GM19468 (cell line): ENCODE data around the gene RASA2.
"Not testable (repeated sequence)": the region's sequence is repeated elsewhere in the genome, so short reads cannot be mapped to it uniquely, and the experiment has no call there.

Experiments used
- ATAC-seq: cut with Tn5 transposase; IDR thresholded peaks from one replicate; pipeline ENCODE4 v1.9.1; 2021; ENCODE audit warnings: mild to moderate bottlenecking, moderate library complexity, moderate number of reproducible peaks; ENCODE audit not compliant: unreplicated experiment; ENCODE audit errors: extremely low read depth

The RASA2 gene

GRCh38 chr3:141529717-141530414, 43.0 kb downstream of the RASA2 start:
- no peak for ATAC-seq

- no peak for ATAC-seq
Measured at GRCh38 chr3:141530415-141530768, 43.6 kb downstream of the RASA2 start.

- ATAC-seq, result no peak
Measured at GRCh38 chr3:141532609-141533008, 45.8 kb downstream of the RASA2 start.

- ATAC-seq, result not testable (repeated sequence)
Measured at GRCh38 chr3:141536017-141536416, 49.2 kb downstream of the RASA2 start.

GRCh38 chr3:141537856-141538255, 51.0 kb downstream of the RASA2 start:
- ATAC-seq, result no peak

GRCh38 chr3:141538568-141539240, 51.9 kb downstream of the RASA2 start:
- ATAC-seq, result no peak

- ATAC-seq, result no peak
Measured at GRCh38 chr3:141539431-141540187, 52.8 kb downstream of the RASA2 start.

GRCh38 chr3:141540531-141540930, 53.7 kb downstream of the RASA2 start:
- no peak for ATAC-seq

GRCh38 chr3:141542202-141542969, 55.6 kb downstream of the RASA2 start:
- ATAC-seq, result no peak

- ATAC-seq, result no peak
Measured at GRCh38 chr3:141542989-141543388, 56.2 kb downstream of the RASA2 start.

GRCh38 chr3:141544697-141545096, 57.9 kb downstream of the RASA2 start:
- no peak for ATAC-seq

- ATAC-seq, result no peak
Measured at GRCh38 chr3:141546081-141546480, 59.3 kb downstream of the RASA2 start.

- no peak for ATAC-seq
Measured at GRCh38 chr3:141546586-141546985, 59.8 kb downstream of the RASA2 start.

GRCh38 chr3:141547791-141548190, 61.0 kb downstream of the RASA2 start:
- no peak for ATAC-seq

GRCh38 chr3:141550926-141551665, 64.3 kb downstream of the RASA2 start:
- no peak for ATAC-seq

- no peak for ATAC-seq
Measured at GRCh38 chr3:141552440-141552991, 65.7 kb downstream of the RASA2 start.

GRCh38 chr3:141553055-141553454, 66.2 kb downstream of the RASA2 start:
- no peak for ATAC-seq

GRCh38 chr3:141556034-141556433, 69.2 kb downstream of the RASA2 start:
- no peak for ATAC-seq

- no peak for ATAC-seq
Measured at GRCh38 chr3:141557961-141558706, 71.3 kb downstream of the RASA2 start.
